D721Med (cell line): ENCODE data around the gene NPAS3.
A peak's percentile ranks its signal among the peaks of the same experiment; 100 is the strongest.

Experiments
- DNase-seq: peaks from one replicate; pipeline ENCODE4 v3.0.0; 2011; ENCODE audit warnings: low spot score; ENCODE audit not compliant: insufficient read length
- FAIRE-seq: peaks from 2 replicates; lab custom pipeline; 2011; peaks lifted over from hg19 to GRCh38; lab: Jason Lieb, UNC
- TF ChIP-seq, protein P1 (sequence below): IDR thresholded peaks from 2 replicates; pipeline ENCODE4 v1.5.1; 2012; ENCODE audit warnings: mild to moderate bottlenecking, control low read depth; ENCODE audit not compliant: insufficient read depth; ENCODE audit errors: missing control alignments

The NPAS3 gene

DNA sequence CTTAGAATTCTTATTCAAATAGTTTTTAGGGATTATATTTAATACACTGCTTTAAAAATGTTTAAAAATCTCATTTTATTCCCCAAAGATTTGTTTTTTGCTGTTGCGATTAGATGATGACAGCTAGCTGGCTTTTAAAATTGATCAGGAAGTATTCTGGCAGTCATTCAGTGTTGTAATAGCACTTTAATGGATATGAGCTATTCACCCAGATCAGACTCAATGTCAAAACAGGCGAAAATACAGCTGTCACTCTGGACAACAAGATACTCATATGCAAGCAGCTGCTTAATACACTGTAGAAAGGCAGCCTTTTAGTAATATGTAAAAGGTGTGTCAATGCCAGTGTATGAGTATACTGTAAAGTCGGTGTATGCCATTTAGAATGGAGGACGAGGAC lies 91.7 kb downstream of the NPAS3 start:
- FAIRE-seq (no peak), DNase-seq (no peak)
- TF ChIP-seq, protein P1, sequence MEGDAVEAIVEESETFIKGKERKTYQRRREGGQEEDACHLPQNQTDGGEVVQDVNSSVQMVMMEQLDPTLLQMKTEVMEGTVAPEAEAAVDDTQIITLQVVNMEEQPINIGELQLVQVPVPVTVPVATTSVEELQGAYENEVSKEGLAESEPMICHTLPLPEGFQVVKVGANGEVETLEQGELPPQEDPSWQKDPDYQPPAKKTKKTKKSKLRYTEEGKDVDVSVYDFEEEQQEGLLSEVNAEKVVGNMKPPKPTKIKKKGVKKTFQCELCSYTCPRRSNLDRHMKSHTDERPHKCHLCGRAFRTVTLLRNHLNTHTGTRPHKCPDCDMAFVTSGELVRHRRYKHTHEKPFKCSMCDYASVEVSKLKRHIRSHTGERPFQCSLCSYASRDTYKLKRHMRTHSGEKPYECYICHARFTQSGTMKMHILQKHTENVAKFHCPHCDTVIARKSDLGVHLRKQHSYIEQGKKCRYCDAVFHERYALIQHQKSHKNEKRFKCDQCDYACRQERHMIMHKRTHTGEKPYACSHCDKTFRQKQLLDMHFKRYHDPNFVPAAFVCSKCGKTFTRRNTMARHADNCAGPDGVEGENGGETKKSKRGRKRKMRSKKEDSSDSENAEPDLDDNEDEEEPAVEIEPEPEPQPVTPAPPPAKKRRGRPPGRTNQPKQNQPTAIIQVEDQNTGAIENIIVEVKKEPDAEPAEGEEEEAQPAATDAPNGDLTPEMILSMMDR, result no peak

DNA sequence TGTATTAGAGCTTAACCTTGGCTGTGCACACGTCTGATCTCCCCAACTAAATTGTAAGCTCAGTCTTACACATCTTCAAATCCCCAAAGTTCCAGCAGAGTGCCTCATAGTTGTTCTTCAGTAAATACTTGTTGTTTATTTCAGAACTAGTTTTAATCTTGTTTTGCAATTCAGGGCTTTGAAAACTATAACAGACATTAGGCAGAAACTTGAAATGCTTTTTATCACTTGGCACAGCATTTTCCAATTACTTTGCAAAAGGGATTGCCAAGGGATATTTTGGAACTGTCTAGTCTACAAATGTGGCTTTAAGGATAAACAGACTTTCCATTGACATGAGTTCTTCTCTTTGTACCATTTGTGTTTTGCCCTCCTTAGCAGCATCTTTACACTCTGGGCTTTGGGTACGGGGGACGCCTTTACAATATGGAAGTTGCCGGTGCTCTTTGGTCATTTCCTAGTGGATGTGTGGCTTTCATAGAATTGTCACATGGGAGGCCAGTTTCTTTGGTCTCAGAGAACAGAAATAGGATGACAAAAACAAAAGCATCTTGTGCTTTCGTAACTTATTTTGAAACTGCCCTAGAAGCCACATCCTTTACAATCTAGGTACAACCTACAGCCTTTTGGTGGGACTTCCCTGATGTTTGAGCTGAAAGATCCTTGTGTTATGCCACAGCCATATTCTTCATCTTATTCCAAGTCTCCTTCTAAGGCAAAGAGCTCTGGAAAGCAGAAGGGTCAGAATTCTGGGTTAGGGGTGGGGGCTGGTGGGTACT lies 96.9 kb downstream of the NPAS3 start:
- TF ChIP-seq, protein P1, result no peak
- FAIRE-seq (no peak), DNase-seq (no peak)

DNA sequence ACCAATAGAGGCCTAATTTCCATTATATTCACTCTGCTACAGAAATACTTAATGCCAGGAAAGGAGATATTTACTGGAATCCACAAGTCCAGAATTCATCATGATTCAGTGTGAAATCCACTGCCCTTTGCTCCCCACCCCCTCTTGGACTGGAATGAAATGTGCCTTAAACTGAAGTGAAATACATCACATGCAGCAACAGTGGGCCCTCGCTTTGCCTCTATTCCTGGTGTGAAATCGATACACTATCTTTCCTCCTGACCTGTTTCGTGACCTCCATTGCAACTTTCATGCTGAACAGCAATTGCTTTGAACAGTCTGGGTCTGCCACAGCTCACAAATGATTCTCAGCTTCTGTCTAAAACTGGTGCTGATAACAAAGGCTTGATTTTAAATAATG lies 100.6 kb downstream of the NPAS3 start:
- no peak for FAIRE-seq
- TF ChIP-seq, protein P1, result no peak
- no peak for DNase-seq

DNA sequence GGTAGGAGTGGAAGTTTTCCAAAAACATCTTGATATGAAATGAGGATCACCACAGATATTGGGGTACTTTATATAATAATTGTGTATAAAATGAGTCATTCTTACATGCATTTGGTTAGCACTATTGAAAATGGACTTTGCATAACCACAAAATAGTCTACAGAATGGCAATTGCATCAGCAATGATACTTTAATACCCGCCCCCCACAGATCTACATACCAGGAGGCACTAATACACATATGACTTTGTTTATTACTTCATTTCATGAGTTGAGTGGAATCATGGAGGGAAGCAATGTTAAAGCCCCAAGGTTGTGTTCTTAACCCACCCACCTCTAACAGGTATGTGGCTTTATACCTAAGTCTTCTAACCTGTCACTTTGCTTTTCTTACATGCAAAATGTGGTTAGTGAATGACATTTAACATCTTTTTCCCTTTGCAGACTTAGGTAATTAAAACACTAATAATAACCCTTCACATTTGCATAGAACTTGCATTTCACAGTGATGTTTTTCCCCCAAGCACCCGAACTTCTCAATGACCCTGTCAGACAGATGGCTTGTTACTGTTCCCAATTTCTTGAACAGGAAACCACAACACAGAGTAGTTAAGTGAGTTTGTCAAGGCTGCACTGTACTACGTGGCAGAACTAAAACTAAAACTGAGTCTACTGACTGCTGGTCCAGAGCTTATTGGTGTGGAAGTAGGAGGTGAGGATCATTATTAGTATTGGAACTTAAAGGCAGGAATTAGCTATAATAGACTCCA lies 101.9 kb downstream of the NPAS3 start:
- TF ChIP-seq, protein P1, result no peak
- DNase-seq, result no peak
- no peak for FAIRE-seq

DNA sequence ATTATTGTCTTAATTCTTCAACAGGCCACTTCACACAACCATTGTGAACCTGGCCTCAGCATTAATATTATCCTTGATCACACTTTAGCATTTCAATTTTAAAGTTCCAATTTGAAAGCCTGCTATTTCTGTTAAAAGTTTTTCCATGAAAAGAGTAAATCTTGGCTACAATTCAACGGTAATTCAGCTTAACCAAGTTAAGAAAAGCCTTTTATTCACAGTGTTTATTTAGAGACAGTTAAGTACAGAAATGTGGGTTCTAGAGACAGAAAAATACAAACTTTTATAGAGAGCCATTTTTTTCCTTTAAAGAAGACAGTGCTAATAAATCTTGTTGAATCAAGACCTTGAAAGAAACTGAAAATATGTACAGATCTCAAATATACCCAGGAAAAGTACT lies 103.9 kb downstream of the NPAS3 start:
- TF ChIP-seq, protein P1, result no peak
- FAIRE-seq (no peak), DNase-seq (no peak)

DNA sequence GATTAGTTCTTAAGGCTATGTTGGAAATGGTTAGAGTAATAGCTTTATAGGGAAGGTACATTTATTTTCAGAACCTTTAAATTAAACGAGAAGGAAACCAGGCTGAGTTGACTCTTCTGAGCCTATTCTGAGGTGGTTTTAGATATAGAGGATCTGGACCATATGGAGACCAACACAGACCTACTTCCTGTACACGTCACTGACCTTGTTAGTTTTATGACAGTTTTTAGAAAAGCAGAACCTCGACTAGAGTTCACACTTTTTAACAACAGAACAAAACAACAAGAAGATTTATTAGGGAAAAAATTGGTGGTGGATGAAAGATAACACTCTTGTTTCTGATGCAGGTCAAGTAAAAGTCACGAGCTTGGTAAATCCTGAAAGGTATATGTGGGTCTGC lies 107.1 kb downstream of the NPAS3 start:
- TF ChIP-seq, protein P1, result no peak
- FAIRE-seq (no peak), DNase-seq (no peak)

DNA sequence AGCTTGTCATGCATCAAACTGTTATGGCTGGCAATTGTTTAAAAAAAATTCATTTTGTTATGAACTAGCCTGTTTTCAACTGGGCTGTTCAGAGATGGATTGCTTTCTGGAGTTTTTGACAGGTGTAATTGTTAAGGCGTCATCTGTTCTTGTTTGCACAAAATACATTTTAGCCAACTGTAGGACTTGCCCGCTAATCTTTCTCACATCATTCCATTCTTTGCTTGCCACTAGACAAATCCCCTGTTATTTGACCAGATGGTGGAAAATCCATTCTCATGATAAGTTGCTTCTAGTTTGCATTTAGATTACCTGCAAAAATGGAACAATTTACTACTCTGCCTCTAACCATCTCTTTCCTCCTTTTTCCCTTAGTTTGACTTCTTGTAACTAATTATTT lies 114.3 kb downstream of the NPAS3 start:
- DNase-seq (no peak), FAIRE-seq (peak; percentile 97)
- TF ChIP-seq, protein P1, result no peak
